Measurements from ENCODE around the gene ACOXL. TPM values are rescaled to one million over a fixed set of nuclear protein-coding genes. Genes with fewer than 3 reads are reported as not detected.

Gene ACOXL
- total and polyA plus RNA-seq, 2 donors: 0.38 to 0.41 TPM

DNA sequence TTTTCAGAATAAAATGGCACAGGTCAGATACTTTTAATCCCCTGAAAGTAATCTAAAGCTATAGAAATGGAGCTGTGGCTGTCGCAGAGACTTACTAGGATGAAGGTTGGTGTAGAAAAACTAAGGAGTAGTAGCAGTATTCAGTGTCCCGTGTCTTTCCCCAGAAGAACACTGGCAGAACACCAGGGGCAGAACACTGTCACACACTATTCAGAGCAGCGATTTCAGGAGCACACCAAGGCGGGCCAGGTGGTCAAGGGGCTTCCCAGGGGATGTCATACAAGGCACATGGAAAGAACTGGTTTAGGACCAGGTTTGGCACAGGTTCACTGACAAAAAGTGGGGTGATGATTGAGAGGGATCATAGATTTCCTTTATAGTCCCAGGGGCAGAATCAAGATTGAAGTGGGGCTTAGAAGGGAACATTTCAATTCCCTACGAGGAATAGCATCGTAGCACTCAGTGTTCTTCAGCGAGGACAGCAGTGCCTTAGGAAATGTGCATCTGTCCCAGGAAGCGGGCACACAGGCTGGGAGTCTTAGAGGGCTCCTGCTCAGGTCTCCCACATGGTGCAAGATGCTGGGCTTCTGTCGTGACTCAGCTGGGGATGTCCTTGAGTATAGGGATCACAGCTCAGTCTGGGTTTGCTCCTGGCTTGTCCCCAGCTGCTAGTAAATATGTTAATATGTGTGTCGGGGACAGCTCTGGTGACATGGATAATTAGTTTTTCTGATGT is 410.9 kb downstream of the ACOXL start:
- Histone ChIP-seq H3K4me3 (ENCODE audit: low read length in 2 of 2) (no peak overlapping the region), H3K4me1 (ENCODE audit: control insufficient read depth in 2 of 2, insufficient read depth in 2 of 2, low read length in 2 of 2) (no peaks in the 10 kb centered on the region), H3K36me3 (ENCODE audit: control insufficient read depth in 2 of 2, insufficient read depth in 2 of 2, low read length in 1 of 2) (peaks cover 41 to 52% of the 10 kb centered on the region in 2 donors), H3K27me3 (ENCODE audit: control insufficient read depth in 2 of 2, insufficient read depth in 1 of 2, low read length in 1 of 2) (no peaks in the 10 kb centered on the region), H3K9me3 (ENCODE audit: control insufficient read depth in 2 of 2, insufficient read depth in 1 of 2, low read length in 1 of 2) (no peaks in the 10 kb centered on the region), H3K27ac (ENCODE audit: low read depth in 1 of 2, low read length in 1 of 2) (no peak overlapping the region)
- WGBS: 98% methylated on average over 10 of the region's 10 CpGs
- no peak for DNase-seq (ENCODE audit: low read depth in 6 of 9, low spot score in 9 of 9)

GRCh38 chr2:111143843-111144198 is 411.4 kb downstream of the ACOXL start:
- Histone ChIP-seq H3K4me1 (ENCODE audit: control insufficient read depth in 2 of 2, insufficient read depth in 2 of 2, low read length in 2 of 2) (no peaks in the 10 kb centered on the region), H3K9me3 (ENCODE audit: control insufficient read depth in 2 of 2, insufficient read depth in 1 of 2, low read length in 1 of 2) (no peaks in the 10 kb centered on the region), H3K4me3 (ENCODE audit: low read length in 2 of 2) (no peak overlapping the region), H3K27ac (ENCODE audit: low read depth in 1 of 2, low read length in 1 of 2) (no peak overlapping the region), H3K27me3 (ENCODE audit: control insufficient read depth in 2 of 2, insufficient read depth in 1 of 2, low read length in 1 of 2) (no peaks in the 10 kb centered on the region), H3K36me3 (ENCODE audit: control insufficient read depth in 2 of 2, insufficient read depth in 2 of 2, low read length in 1 of 2) (peaks cover 36 to 46% of the 10 kb centered on the region in 2 donors)
- no peak for DNase-seq (ENCODE audit: low read depth in 6 of 9, low spot score in 9 of 9)
- 96% methylated on average over 1 of the region's 1 CpG for WGBS

GRCh38 chr2:111145103-111145760 is 412.9 kb downstream of the ACOXL start:
- 88% methylated on average over 7 of the region's 7 CpGs for WGBS
- no peaks in the 10 kb centered on the region for H3K4me1 ChIP-seq (ENCODE audit: control insufficient read depth in 2 of 2, insufficient read depth in 2 of 2, low read length in 2 of 2)
- no peak overlapping the region for H3K27ac ChIP-seq (ENCODE audit: low read depth in 1 of 2, low read length in 1 of 2)
- H3K4me3 ChIP-seq (ENCODE audit: low read length in 2 of 2): no peak overlapping the region
- no peak for DNase-seq (ENCODE audit: low read depth in 6 of 9, low spot score in 9 of 9)
- no peaks in the 10 kb centered on the region for H3K27me3 ChIP-seq (ENCODE audit: control insufficient read depth in 2 of 2, insufficient read depth in 1 of 2, low read length in 1 of 2)
- H3K36me3 ChIP-seq (ENCODE audit: control insufficient read depth in 2 of 2, insufficient read depth in 2 of 2, low read length in 1 of 2): peaks cover 27 to 40% of the 10 kb centered on the region in 2 donors
- no peaks in the 10 kb centered on the region for H3K9me3 ChIP-seq (ENCODE audit: control insufficient read depth in 2 of 2, insufficient read depth in 1 of 2, low read length in 1 of 2)

DNA sequence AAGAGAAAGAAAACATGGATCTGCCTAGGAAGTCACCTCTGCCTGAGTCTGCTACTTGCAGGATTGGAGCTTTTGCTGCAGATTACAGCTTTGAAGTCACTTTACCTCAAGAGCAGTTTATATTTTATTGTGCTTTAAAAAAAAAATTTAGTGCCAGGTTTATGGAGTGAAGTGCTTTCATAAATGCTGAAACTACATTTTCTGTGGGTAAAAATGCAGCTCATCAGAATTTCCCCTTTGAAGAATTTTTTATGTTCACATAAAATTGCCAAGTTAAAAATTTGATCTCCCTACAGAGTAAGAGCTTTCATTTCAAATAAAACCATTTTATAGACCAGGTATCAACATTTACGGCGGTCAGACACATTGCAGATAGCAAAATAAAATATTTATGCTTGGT is 413.6 kb downstream of the ACOXL start:
- no peak overlapping the region for H3K27ac ChIP-seq (ENCODE audit: low read depth in 1 of 2, low read length in 1 of 2)
- no peak for DNase-seq (ENCODE audit: low read depth in 6 of 9, low spot score in 9 of 9)
- H3K4me1 ChIP-seq (ENCODE audit: control insufficient read depth in 2 of 2, insufficient read depth in 2 of 2, low read length in 2 of 2): no peaks in the 10 kb centered on the region
- H3K27me3 ChIP-seq (ENCODE audit: control insufficient read depth in 2 of 2, insufficient read depth in 1 of 2, low read length in 1 of 2): no peaks in the 10 kb centered on the region
- H3K9me3 ChIP-seq (ENCODE audit: control insufficient read depth in 2 of 2, insufficient read depth in 1 of 2, low read length in 1 of 2): no peaks in the 10 kb centered on the region
- peaks cover 31 to 41% of the 10 kb centered on the region in 2 donors for H3K36me3 ChIP-seq (ENCODE audit: control insufficient read depth in 2 of 2, insufficient read depth in 2 of 2, low read length in 1 of 2)
- WGBS: 97% methylated on average over 2 of the region's 2 CpGs
- no peak overlapping the region for H3K4me3 ChIP-seq (ENCODE audit: low read length in 2 of 2)

DNA sequence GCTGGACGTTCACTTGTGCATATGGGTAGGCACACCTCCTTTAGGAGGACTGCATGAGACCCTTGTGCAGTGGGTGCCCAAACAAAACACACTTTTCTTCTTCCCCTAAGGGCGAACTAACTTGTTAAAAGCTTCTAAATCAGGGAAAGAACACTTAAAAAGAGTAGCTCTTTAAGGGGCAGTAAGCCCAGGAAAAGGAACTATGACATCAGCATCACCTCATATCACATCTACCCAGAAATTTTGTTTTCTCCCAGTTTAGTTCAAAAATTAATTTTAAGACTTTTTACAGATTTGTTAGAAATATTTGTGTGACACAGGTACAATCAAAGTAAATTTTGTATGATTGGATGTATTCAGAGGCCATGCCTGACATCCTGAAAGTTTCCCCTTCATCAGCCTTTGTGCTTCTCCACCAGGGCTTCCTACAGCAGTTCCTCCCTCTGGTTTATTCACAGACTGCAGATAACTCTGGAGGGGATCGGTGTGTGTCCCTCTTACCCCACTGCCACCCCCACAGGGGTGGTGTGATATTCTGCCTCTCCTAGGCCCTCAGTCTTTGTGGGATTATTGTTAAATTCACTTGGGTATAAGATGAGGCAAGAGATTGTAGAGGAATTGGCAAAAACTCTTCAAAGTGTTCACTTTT is 416.0 kb downstream of the ACOXL start:
- Histone ChIP-seq H3K4me3 (ENCODE audit: low read length in 2 of 2) (no peak overlapping the region), H3K9me3 (ENCODE audit: control insufficient read depth in 2 of 2, insufficient read depth in 1 of 2, low read length in 1 of 2) (no peaks in the 10 kb centered on the region), H3K4me1 (ENCODE audit: control insufficient read depth in 2 of 2, insufficient read depth in 2 of 2, low read length in 2 of 2) (no peaks in the 10 kb centered on the region), H3K27me3 (ENCODE audit: control insufficient read depth in 2 of 2, insufficient read depth in 1 of 2, low read length in 1 of 2) (no peaks in the 10 kb centered on the region), H3K27ac (ENCODE audit: low read depth in 1 of 2, low read length in 1 of 2) (no peak overlapping the region), H3K36me3 (ENCODE audit: control insufficient read depth in 2 of 2, insufficient read depth in 2 of 2, low read length in 1 of 2) (peaks cover 32 to 56% of the 10 kb centered on the region in 2 donors)
- WGBS: 94% methylated on average over 3 of the region's 3 CpGs
- DNase-seq (ENCODE audit: low read depth in 6 of 9, low spot score in 9 of 9): no peak

DNA sequence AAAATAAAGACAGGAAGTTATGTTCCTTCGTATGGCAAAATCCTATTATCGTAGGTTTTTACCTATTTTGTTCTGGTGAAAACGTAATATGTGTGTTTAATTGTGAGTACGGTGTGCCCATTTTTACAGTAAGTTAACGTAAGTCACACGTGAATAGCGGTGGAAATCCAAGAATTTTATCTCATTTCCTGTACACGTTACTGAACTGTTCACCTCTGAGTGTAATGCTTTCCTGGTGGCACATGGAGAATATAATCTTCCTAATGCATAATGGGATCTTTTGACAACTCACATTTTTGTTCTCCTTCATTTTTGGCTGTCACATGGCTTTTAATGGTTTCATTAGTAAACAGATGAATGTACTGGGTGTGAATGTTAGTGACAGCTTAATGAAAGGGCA is 416.6 kb downstream of the ACOXL start:
- Histone ChIP-seq H3K27me3 (ENCODE audit: control insufficient read depth in 2 of 2, insufficient read depth in 1 of 2, low read length in 1 of 2) (no peaks in the 10 kb centered on the region), H3K36me3 (ENCODE audit: control insufficient read depth in 2 of 2, insufficient read depth in 2 of 2, low read length in 1 of 2) (peaks cover 34 to 58% of the 10 kb centered on the region in 2 donors), H3K4me1 (ENCODE audit: control insufficient read depth in 2 of 2, insufficient read depth in 2 of 2, low read length in 2 of 2) (no peaks in the 10 kb centered on the region), H3K4me3 (ENCODE audit: low read length in 2 of 2) (no peak overlapping the region), H3K27ac (ENCODE audit: low read depth in 1 of 2, low read length in 1 of 2) (no peak overlapping the region), H3K9me3 (ENCODE audit: control insufficient read depth in 2 of 2, insufficient read depth in 1 of 2, low read length in 1 of 2) (no peaks in the 10 kb centered on the region)
- 85% methylated on average over 8 of the region's 8 CpGs for WGBS
- no peak for DNase-seq (ENCODE audit: low read depth in 6 of 9, low spot score in 9 of 9)

DNA sequence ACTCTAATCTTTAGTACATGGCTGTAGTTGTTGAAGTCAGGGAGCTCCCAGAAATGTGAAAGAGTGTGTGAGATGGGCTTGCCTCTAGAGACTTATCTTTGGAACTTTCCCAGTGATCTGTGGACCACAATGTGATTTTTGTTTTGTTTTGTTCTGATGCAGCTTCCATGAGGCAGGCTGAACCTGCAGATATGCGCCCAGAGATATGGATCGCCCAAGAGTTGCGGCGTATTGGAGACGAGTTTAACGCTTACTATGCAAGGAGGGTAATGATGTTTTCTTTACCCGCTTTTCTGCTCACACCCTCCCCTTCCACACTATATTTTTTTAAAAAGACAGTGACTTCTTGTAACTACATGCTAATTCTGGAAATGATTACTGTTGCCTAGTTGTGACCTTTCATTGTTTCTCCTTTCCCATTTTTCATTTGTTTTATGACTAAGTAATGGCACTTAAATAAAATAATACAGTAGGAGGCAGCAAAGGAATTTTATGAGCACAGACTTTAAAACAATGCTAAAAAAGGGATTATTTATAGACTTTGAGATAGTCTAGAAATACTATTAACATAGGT is 417.6 kb downstream of the ACOXL start:
- WGBS: 98% methylated on average over 7 of the region's 7 CpGs
- no peaks in the 10 kb centered on the region for H3K4me1 ChIP-seq (ENCODE audit: control insufficient read depth in 2 of 2, insufficient read depth in 2 of 2, low read length in 2 of 2)
- H3K27me3 ChIP-seq (ENCODE audit: control insufficient read depth in 2 of 2, insufficient read depth in 1 of 2, low read length in 1 of 2): no peaks in the 10 kb centered on the region
- DNase-seq (ENCODE audit: low read depth in 6 of 9, low spot score in 9 of 9): no peak
- H3K9me3 ChIP-seq (ENCODE audit: control insufficient read depth in 2 of 2, insufficient read depth in 1 of 2, low read length in 1 of 2): no peaks in the 10 kb centered on the region
- H3K36me3 ChIP-seq (ENCODE audit: control insufficient read depth in 2 of 2, insufficient read depth in 2 of 2, low read length in 1 of 2): peaks cover 36 to 56% of the 10 kb centered on the region in 2 donors
- H3K4me3 ChIP-seq (ENCODE audit: low read length in 2 of 2): no peak overlapping the region
- no peak overlapping the region for H3K27ac ChIP-seq (ENCODE audit: low read depth in 1 of 2, low read length in 1 of 2)

GRCh38 chr2:111154758-111155157 is 422.4 kb downstream of the ACOXL start:
- H3K4me1 ChIP-seq (ENCODE audit: control insufficient read depth in 2 of 2, insufficient read depth in 2 of 2, low read length in 2 of 2): peaks cover 28 to 42% of the 10 kb centered on the region in 2 donors
- 85% methylated on average over 6 of the region's 6 CpGs for WGBS
- H3K9me3 ChIP-seq (ENCODE audit: control insufficient read depth in 2 of 2, insufficient read depth in 1 of 2, low read length in 1 of 2): no peaks in the 10 kb centered on the region
- no peak overlapping the region for H3K27ac ChIP-seq (ENCODE audit: low read depth in 1 of 2, low read length in 1 of 2)
- H3K36me3 ChIP-seq (ENCODE audit: control insufficient read depth in 2 of 2, insufficient read depth in 2 of 2, low read length in 1 of 2): peaks cover 41 to 76% of the 10 kb centered on the region in 2 donors
- DNase-seq (ENCODE audit: low read depth in 6 of 9, low spot score in 9 of 9): no peak
- no peak overlapping the region for H3K4me3 ChIP-seq (ENCODE audit: low read length in 2 of 2)
- H3K27me3 ChIP-seq (ENCODE audit: control insufficient read depth in 2 of 2, insufficient read depth in 1 of 2, low read length in 1 of 2): no peaks in the 10 kb centered on the region

GRCh38 chr2:111155610-111156009 is 423.2 kb downstream of the ACOXL start:
- Histone ChIP-seq H3K27ac (ENCODE audit: low read depth in 1 of 2, low read length in 1 of 2) (peak overlapping the region in 1 of 2 donors; percentile 53), H3K9me3 (ENCODE audit: control insufficient read depth in 2 of 2, insufficient read depth in 1 of 2, low read length in 1 of 2) (no peaks in the 10 kb centered on the region), H3K36me3 (ENCODE audit: control insufficient read depth in 2 of 2, insufficient read depth in 2 of 2, low read length in 1 of 2) (peaks cover 45 to 75% of the 10 kb centered on the region in 2 donors), H3K4me1 (ENCODE audit: control insufficient read depth in 2 of 2, insufficient read depth in 2 of 2, low read length in 2 of 2) (peaks cover 28 to 44% of the 10 kb centered on the region in 2 donors), H3K4me3 (ENCODE audit: low read length in 2 of 2) (no peak overlapping the region), H3K27me3 (ENCODE audit: control insufficient read depth in 2 of 2, insufficient read depth in 1 of 2, low read length in 1 of 2) (no peaks in the 10 kb centered on the region)
- DNase-seq (ENCODE audit: low read depth in 6 of 9, low spot score in 9 of 9): no peak
- 92% methylated on average over 1 of the region's 1 CpG for WGBS
